Measurements from ENCODE around the gene MXD1. TPM values are rescaled to one million over a fixed set of nuclear protein-coding genes. Genes with fewer than 3 reads are reported as not detected.

MXD1 gene
- total RNA-seq, 4 donors from 2014 or later = 6.1 to 8.6 (median 6.9) TPM

DNA sequence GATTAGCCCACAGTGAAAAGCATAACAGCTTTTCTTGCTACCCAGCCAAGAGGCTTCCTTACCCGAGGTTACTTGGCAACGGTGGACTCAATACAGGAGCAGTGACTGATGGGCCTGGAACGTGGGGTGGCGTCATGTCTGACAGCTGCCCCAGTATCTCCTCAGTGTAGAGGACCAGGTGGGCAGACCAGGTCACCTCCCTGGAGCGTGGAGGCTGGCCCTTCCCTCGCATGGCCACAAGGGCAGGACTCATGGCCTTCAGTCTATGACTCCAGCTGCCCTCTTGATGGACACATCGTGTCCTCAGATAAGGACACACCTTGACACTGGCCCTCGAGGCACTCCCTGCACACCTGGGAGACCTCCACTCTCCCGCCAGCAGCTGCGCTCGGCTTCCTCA, 40.1 kb downstream of the MXD1 start:
- DNase-seq (peak in 1 of 2 donors; percentile 35), ATAC-seq (peak in 1 of 2 donors; percentile 69)
- no peaks in the 10 kb centered on the region for H3K27me3 ChIP-seq
- H3K36me3 ChIP-seq = no peaks in the 10 kb centered on the region
- no peaks in the 10 kb centered on the region for H3K4me1 ChIP-seq
- H3K27ac ChIP-seq = no peak overlapping the region
- TF ChIP-seq POLR2A (IDR thresholded peaks at IDR 0.05) = no peak
- TF ChIP-seq, protein P1, sequence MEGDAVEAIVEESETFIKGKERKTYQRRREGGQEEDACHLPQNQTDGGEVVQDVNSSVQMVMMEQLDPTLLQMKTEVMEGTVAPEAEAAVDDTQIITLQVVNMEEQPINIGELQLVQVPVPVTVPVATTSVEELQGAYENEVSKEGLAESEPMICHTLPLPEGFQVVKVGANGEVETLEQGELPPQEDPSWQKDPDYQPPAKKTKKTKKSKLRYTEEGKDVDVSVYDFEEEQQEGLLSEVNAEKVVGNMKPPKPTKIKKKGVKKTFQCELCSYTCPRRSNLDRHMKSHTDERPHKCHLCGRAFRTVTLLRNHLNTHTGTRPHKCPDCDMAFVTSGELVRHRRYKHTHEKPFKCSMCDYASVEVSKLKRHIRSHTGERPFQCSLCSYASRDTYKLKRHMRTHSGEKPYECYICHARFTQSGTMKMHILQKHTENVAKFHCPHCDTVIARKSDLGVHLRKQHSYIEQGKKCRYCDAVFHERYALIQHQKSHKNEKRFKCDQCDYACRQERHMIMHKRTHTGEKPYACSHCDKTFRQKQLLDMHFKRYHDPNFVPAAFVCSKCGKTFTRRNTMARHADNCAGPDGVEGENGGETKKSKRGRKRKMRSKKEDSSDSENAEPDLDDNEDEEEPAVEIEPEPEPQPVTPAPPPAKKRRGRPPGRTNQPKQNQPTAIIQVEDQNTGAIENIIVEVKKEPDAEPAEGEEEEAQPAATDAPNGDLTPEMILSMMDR (IDR thresholded peaks at IDR 0.05 in 4 of 5, conservative IDR thresholded peaks at IDR 0.05 in 1 of 5) = no peak
- H3K4me3 ChIP-seq = no peak overlapping the region
- H3K9me3 ChIP-seq = no peaks in the 10 kb centered on the region
- in situ Hi-C loops (cut with MboI; ENCODE audit: low sequenced_read_pairs in 4 of 4) = no loop called here
- intact Hi-C loops (cut with DNase I; ENCODE audit: low total_unique reads) = no loop called here

DNA sequence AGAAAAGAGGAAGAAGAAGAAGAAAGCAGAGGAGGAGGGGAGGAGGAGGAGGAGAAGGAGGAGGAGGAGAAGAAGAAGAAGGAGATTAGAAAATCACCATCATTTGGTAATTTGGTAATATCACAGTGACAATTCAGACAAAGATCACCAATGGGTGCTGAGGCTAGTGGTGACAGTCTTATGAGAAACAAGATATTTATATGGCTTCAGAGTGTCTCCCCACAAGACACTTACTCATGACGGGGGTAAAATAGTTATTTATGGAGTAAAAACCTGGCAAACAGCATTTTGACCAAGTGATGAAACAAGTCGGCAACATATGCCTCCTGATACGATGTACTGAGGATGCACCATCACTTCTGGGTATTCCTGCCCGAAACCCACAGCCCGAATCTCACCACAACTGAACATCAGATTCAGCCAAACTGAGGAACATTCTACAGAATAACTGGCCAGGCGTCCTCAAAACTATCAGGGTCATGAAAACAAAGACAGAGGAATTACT, 41.6 kb downstream of the MXD1 start:
- Histone ChIP-seq H3K27ac (no peak overlapping the region), H3K27me3 (no peaks in the 10 kb centered on the region), H3K9me3 (no peaks in the 10 kb centered on the region), H3K4me3 (no peak overlapping the region), H3K36me3 (no peaks in the 10 kb centered on the region), H3K4me1 (no peaks in the 10 kb centered on the region)
- DNase-seq (no peak), ATAC-seq (no peak)
- TF ChIP-seq, protein P1 (IDR thresholded peaks at IDR 0.05 in 4 of 5, conservative IDR thresholded peaks at IDR 0.05 in 1 of 5) = no peak
- TF ChIP-seq POLR2A (IDR thresholded peaks at IDR 0.05) = no peak
- in situ Hi-C loops (cut with MboI; ENCODE audit: low sequenced_read_pairs in 4 of 4) (no loop called here), intact Hi-C loops (cut with DNase I; ENCODE audit: low total_unique reads) (no loop called here)

- no peak overlapping the region for H3K27ac ChIP-seq
- H3K4me1 ChIP-seq = no peaks in the 10 kb centered on the region
- in situ Hi-C loops (cut with MboI; ENCODE audit: low sequenced_read_pairs in 4 of 4) (no loop called here), intact Hi-C loops (cut with DNase I; ENCODE audit: low total_unique reads) (no loop called here)
- H3K4me3 ChIP-seq = no peak overlapping the region
- no peak for ATAC-seq
- no peaks in the 10 kb centered on the region for H3K27me3 ChIP-seq
- no peak for DNase-seq
- TF ChIP-seq, protein P1 (IDR thresholded peaks at IDR 0.05 in 4 of 5, conservative IDR thresholded peaks at IDR 0.05 in 1 of 5) = no peak
- TF ChIP-seq POLR2A (IDR thresholded peaks at IDR 0.05) = no peak
- H3K9me3 ChIP-seq = no peaks in the 10 kb centered on the region
- no peaks in the 10 kb centered on the region for H3K36me3 ChIP-seq
These were observed 43.1 kb downstream of the MXD1 start for GRCh38 chr2:69957965-69958364.

- in situ Hi-C loops (cut with MboI; ENCODE audit: low sequenced_read_pairs in 4 of 4) = no loop called here
- intact Hi-C loops (cut with DNase I; ENCODE audit: low total_unique reads) = no loop called here
- Histone ChIP-seq H3K9me3 (no peaks in the 10 kb centered on the region), H3K27me3 (no peaks in the 10 kb centered on the region), H3K4me3 (no peak overlapping the region), H3K36me3 (no peaks in the 10 kb centered on the region), H3K27ac (no peak overlapping the region), H3K4me1 (no peaks in the 10 kb centered on the region)
- TF ChIP-seq POLR2A (IDR thresholded peaks at IDR 0.05) = no peak
- TF ChIP-seq, protein P1 (IDR thresholded peaks at IDR 0.05 in 4 of 5, conservative IDR thresholded peaks at IDR 0.05 in 1 of 5) = no peak
- ATAC-seq (no peak), DNase-seq (no peak)
These were observed 43.6 kb downstream of the MXD1 start for GRCh38 chr2:69958480-69958879.

DNA sequence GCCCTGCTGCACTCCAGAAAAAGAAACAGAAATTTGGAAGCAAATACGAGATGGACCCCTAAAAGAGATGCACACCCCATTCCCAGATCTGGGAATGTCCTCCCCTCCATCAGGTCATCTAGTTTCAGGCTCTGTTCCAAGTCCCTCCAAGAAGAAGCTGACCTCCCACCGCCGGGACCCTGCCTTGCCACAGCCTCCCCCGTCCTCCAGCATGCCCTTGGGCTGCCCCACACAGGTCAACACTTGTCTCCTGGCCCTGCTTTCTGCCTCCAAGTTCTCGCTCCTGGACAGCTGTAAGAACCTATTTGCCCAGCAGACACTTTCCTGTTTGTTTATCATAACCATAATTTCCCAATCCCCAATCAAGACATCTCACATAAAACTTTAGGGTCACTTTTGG, 44.5 kb downstream of the MXD1 start:
- H3K9me3 ChIP-seq = no peaks in the 10 kb centered on the region
- intact Hi-C loops (cut with DNase I; ENCODE audit: low total_unique reads) = no loop called here
- TF ChIP-seq, protein P1 (IDR thresholded peaks at IDR 0.05 in 4 of 5, conservative IDR thresholded peaks at IDR 0.05 in 1 of 5) = no peak
- TF ChIP-seq POLR2A (IDR thresholded peaks at IDR 0.05) = no peak
- H3K36me3 ChIP-seq = no peaks in the 10 kb centered on the region
- peaks cover 0 to 4% of the 10 kb centered on the region in 2 donors for H3K4me1 ChIP-seq
- H3K27ac ChIP-seq = no peak overlapping the region
- no peak overlapping the region for H3K4me3 ChIP-seq
- no peak for DNase-seq
- no peak for ATAC-seq
- in situ Hi-C loops (cut with MboI; ENCODE audit: low sequenced_read_pairs in 4 of 4) = no loop called here
- H3K27me3 ChIP-seq = no peaks in the 10 kb centered on the region
